ENCODE data around the gene RPN1.

Gene RPN1

DNA sequence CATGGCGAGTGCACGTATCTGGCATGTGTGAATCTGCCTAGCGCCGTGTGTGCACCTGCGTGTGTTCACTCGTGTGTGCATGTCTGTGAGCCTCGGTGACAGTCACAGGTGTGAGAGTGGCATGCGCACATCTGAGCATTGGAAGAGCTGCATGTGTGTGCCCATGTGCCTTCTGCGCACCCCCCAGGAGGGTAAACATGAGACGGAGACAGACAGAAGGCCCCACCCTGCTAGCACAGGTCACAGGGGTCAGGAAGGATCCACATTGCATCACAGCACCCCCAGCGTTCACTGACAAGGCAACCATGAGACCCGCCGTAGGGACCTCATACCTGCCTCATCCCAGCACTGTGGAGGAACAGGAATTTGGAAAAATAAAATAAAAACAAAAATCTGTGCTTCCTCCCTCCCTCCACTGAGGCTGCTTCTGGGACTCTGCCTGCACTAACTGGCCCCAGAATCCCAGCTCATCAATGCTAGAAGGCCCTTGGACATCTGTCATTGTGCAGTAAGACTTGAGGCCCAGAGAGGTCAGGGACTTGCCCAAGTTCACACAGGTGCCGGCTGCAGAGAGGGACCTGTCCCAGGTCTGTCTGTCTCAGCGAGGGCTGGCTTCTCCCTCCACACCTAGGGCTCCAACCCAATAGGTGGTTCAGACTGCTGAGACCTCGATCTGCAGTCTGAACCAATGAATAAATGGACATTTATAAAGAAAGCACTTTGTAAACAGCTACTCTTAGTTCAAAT lies 37.4 kb downstream of the RPN1 start:
- Histone ChIP-seq H3K27ac (ENCODE audit: insufficient read depth, low read length, poor library complexity, severe bottlenecking) (no peak overlapping the region), H3K4me3 (ENCODE audit: insufficient read depth, low read depth, low read length, poor library complexity, severe bottlenecking) (no peak overlapping the region), H3K4me1 (ENCODE audit: control insufficient read depth, insufficient read depth, low read length, poor library complexity, severe bottlenecking) (peaks cover 10% of the 10 kb centered on the region), H3K27me3 (replicated peaks; ENCODE audit: control insufficient read depth, insufficient read depth, low read length, poor library complexity, severe bottlenecking) (no peaks in the 10 kb centered on the region), H3K9me3 (ENCODE audit: control insufficient read depth, low read length) (no peaks in the 10 kb centered on the region), H3K36me3 (ENCODE audit: control insufficient read depth, insufficient read depth, low read length) (no peaks in the 10 kb centered on the region)
- no peak for DNase-seq

DNA sequence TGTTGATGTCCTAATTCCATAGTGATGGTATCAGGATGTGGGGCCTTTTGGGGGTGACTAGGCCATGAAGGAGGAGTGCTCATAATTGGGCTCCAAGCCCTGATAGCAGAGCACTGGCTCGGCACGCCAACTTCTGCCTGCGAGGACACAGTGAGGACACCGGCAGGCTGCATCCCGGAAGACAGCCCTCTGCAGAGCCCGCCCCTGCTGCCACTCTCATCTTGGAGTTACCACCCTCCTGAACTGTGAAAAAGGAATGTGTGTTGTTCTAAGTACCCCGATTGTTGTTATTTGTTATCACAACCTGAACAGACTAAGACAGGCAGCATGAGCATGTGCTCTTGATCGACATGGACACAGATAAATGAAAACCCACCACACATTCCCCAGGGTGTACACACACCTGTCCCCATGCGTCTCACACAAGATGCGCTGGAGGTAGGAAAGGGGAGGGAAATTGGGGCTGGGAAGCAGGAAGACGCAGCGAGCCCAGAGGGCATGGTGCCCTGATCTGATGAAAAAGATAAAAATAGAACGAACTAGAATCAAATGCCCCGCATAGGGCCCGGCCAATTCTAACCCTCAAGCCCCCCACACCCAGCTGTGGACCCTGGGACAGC lies 40.1 kb downstream of the RPN1 start:
- no peak overlapping the region for H3K4me3 ChIP-seq (ENCODE audit: insufficient read depth, low read depth, low read length, poor library complexity, severe bottlenecking)
- no peak for DNase-seq
- H3K9me3 ChIP-seq (ENCODE audit: control insufficient read depth, low read length): no peaks in the 10 kb centered on the region
- peaks cover 4% of the 10 kb centered on the region for H3K4me1 ChIP-seq (ENCODE audit: control insufficient read depth, insufficient read depth, low read length, poor library complexity, severe bottlenecking)
- no peaks in the 10 kb centered on the region for H3K36me3 ChIP-seq (ENCODE audit: control insufficient read depth, insufficient read depth, low read length)
- no peak overlapping the region for H3K27ac ChIP-seq (ENCODE audit: insufficient read depth, low read length, poor library complexity, severe bottlenecking)
- H3K27me3 ChIP-seq (replicated peaks; ENCODE audit: control insufficient read depth, insufficient read depth, low read length, poor library complexity, severe bottlenecking): no peaks in the 10 kb centered on the region

GRCh38 chr3:128609294-128609693 lies 41.3 kb downstream of the RPN1 start:
- H3K27ac ChIP-seq (ENCODE audit: insufficient read depth, low read length, poor library complexity, severe bottlenecking): no peak overlapping the region
- DNase-seq: no peak

DNA sequence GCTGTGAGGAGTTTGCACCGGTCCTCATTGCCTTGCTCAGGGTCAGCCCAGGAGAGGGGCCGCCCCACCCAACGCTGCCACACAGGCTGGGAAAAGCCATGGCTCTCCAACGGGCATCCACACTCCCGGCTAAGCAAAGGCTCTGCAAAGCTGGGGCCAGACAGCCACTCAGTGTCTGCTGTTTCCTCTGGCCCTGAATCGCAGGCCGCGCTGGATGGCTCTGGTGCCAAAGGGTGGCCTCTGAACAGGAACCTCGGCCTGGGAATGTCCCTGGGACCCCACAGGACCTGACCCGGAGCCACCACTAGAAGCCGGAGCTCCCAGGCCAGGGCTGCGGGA lies 42.9 kb downstream of the RPN1 start:
- Histone ChIP-seq H3K36me3 (ENCODE audit: control insufficient read depth, insufficient read depth, low read length) (no peaks in the 10 kb centered on the region), H3K27ac (ENCODE audit: insufficient read depth, low read length, poor library complexity, severe bottlenecking) (no peak overlapping the region), H3K27me3 (replicated peaks; ENCODE audit: control insufficient read depth, insufficient read depth, low read length, poor library complexity, severe bottlenecking) (no peaks in the 10 kb centered on the region), H3K4me3 (ENCODE audit: insufficient read depth, low read depth, low read length, poor library complexity, severe bottlenecking) (peak overlapping the region; percentile 57), H3K4me1 (ENCODE audit: control insufficient read depth, insufficient read depth, low read length, poor library complexity, severe bottlenecking) (peaks cover 4% of the 10 kb centered on the region), H3K9me3 (ENCODE audit: control insufficient read depth, low read length) (no peaks in the 10 kb centered on the region)
- no peak for DNase-seq

More at GRCh38 chr3:128609294-128609693, 41.3 kb downstream of the RPN1 start:
- Histone ChIP-seq H3K9me3 (ENCODE audit: control insufficient read depth, low read length) (no peaks in the 10 kb centered on the region), H3K4me1 (ENCODE audit: control insufficient read depth, insufficient read depth, low read length, poor library complexity, severe bottlenecking) (peaks cover 4% of the 10 kb centered on the region), H3K36me3 (ENCODE audit: control insufficient read depth, insufficient read depth, low read length) (no peaks in the 10 kb centered on the region), H3K27me3 (replicated peaks; ENCODE audit: control insufficient read depth, insufficient read depth, low read length, poor library complexity, severe bottlenecking) (no peaks in the 10 kb centered on the region), H3K4me3 (ENCODE audit: insufficient read depth, low read depth, low read length, poor library complexity, severe bottlenecking) (no peak overlapping the region)

DNA sequence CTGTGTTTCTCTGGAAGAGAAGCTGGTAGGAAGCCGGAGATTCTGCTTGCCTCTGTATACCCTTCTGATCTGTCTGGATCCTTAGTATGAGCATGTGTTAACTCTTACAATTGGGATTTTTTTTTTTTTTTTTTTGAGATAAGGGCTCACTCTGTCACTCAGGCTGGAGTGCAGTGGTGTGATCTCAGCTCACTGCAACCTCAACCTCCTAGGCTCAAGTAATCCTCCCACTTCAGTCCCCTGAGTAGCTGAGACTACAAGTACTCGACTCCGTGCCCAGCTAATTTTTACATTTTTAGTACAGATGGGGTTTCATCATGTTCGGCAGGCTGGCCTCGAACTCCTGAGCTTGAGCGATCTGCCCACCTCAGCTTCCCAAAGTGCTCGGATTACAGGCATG lies 44.5 kb downstream of the RPN1 start:
- H3K27me3 ChIP-seq (replicated peaks; ENCODE audit: control insufficient read depth, insufficient read depth, low read length, poor library complexity, severe bottlenecking): no peaks in the 10 kb centered on the region
- peaks cover 4% of the 10 kb centered on the region for H3K4me1 ChIP-seq (ENCODE audit: control insufficient read depth, insufficient read depth, low read length, poor library complexity, severe bottlenecking)
- H3K4me3 ChIP-seq (ENCODE audit: insufficient read depth, low read depth, low read length, poor library complexity, severe bottlenecking): no peak overlapping the region
- DNase-seq: no peak
- H3K36me3 ChIP-seq (ENCODE audit: control insufficient read depth, insufficient read depth, low read length): no peaks in the 10 kb centered on the region
- H3K9me3 ChIP-seq (ENCODE audit: control insufficient read depth, low read length): no peaks in the 10 kb centered on the region
- no peak overlapping the region for H3K27ac ChIP-seq (ENCODE audit: insufficient read depth, low read length, poor library complexity, severe bottlenecking)

DNA sequence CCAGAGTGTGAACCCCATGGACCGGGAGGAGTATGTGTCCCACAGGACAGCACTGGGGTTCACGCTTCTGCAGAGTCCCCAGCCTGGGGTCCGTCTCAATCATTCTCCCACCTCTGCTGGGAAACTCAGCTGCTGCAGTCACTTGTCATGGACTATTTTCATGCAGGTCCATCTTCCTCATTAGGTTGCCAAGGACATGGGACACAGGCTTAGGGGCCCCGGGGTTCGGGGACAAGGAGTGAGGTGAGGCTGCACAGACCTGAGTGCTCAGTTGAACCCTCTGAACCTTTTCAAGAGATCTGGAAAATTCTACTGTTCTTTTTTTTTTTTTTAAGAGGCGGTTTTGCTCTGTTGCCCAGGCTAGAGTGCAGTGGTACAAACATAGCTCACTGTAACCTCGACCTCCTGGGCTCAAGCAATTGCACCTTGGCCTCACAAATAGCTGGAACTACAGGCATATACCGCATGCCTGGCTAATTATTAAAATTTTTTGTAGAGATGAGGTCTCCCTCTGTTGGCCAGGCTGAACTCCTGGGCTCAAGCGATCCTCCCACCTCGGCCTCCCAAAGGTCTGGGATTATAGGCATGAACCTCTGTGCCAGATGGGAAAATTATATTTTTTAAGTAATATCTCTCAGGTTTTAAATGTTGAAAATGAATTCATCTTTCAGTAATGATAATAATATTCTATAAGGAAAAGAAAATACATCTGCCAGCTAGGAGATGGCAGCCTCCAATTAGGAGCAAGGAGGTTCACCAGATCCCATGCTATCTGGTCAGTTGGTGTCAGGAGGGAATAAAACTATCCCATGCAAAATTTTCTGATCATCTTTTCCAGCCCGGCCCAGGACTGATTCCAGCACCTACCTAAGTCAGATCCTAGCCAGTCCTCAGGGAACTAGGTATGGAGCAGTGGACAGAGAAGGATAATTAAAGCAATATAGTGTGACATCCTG lies 45.2 kb downstream of the RPN1 start:
- no peaks in the 10 kb centered on the region for H3K9me3 ChIP-seq (ENCODE audit: control insufficient read depth, low read length)
- DNase-seq: no peak
- no peak overlapping the region for H3K4me3 ChIP-seq (ENCODE audit: insufficient read depth, low read depth, low read length, poor library complexity, severe bottlenecking)
- H3K27me3 ChIP-seq (replicated peaks; ENCODE audit: control insufficient read depth, insufficient read depth, low read length, poor library complexity, severe bottlenecking): no peaks in the 10 kb centered on the region
- H3K4me1 ChIP-seq (ENCODE audit: control insufficient read depth, insufficient read depth, low read length, poor library complexity, severe bottlenecking): peaks cover 4% of the 10 kb centered on the region
- no peaks in the 10 kb centered on the region for H3K36me3 ChIP-seq (ENCODE audit: control insufficient read depth, insufficient read depth, low read length)
- H3K27ac ChIP-seq (ENCODE audit: insufficient read depth, low read length, poor library complexity, severe bottlenecking): no peak overlapping the region

GRCh38 chr3:128603811-128604775 lies 46.5 kb downstream of the RPN1 start:
- H3K4me3 ChIP-seq (ENCODE audit: insufficient read depth, low read depth, low read length, poor library complexity, severe bottlenecking): no peak overlapping the region
- no peak overlapping the region for H3K27ac ChIP-seq (ENCODE audit: insufficient read depth, low read length, poor library complexity, severe bottlenecking)
- no peak for DNase-seq
- no peaks in the 10 kb centered on the region for H3K9me3 ChIP-seq (ENCODE audit: control insufficient read depth, low read length)
- H3K36me3 ChIP-seq (ENCODE audit: control insufficient read depth, insufficient read depth, low read length): no peaks in the 10 kb centered on the region
- no peaks in the 10 kb centered on the region for H3K27me3 ChIP-seq (replicated peaks; ENCODE audit: control insufficient read depth, insufficient read depth, low read length, poor library complexity, severe bottlenecking)
- peaks cover 4% of the 10 kb centered on the region for H3K4me1 ChIP-seq (ENCODE audit: control insufficient read depth, insufficient read depth, low read length, poor library complexity, severe bottlenecking)

DNA sequence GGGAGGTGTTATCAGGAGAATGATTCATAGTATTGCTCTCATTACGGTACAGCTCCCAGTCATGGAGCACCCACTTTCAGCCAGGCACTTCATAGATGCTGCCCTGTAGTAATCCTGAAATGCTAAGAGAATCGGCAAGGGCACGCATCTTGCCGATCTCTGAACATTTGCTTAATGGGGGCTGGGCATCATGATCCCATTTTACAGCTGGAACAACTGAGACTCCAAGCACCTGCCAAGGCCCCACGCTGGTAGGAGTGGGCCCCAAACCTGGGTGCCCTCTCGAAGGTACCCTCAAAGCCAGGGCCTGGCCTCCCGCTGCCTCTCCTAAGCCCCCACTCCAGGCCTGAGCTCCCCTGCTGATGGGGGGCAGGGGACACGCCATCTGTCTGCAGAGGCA lies 47.3 kb downstream of the RPN1 start:
- DNase-seq: no peak
- no peaks in the 10 kb centered on the region for H3K9me3 ChIP-seq (ENCODE audit: control insufficient read depth, low read length)
- H3K4me1 ChIP-seq (ENCODE audit: control insufficient read depth, insufficient read depth, low read length, poor library complexity, severe bottlenecking): peaks cover 4% of the 10 kb centered on the region
- no peak overlapping the region for H3K27ac ChIP-seq (ENCODE audit: insufficient read depth, low read length, poor library complexity, severe bottlenecking)
- no peak overlapping the region for H3K4me3 ChIP-seq (ENCODE audit: insufficient read depth, low read depth, low read length, poor library complexity, severe bottlenecking)
- no peaks in the 10 kb centered on the region for H3K36me3 ChIP-seq (ENCODE audit: control insufficient read depth, insufficient read depth, low read length)
- no peaks in the 10 kb centered on the region for H3K27me3 ChIP-seq (replicated peaks; ENCODE audit: control insufficient read depth, insufficient read depth, low read length, poor library complexity, severe bottlenecking)

DNA sequence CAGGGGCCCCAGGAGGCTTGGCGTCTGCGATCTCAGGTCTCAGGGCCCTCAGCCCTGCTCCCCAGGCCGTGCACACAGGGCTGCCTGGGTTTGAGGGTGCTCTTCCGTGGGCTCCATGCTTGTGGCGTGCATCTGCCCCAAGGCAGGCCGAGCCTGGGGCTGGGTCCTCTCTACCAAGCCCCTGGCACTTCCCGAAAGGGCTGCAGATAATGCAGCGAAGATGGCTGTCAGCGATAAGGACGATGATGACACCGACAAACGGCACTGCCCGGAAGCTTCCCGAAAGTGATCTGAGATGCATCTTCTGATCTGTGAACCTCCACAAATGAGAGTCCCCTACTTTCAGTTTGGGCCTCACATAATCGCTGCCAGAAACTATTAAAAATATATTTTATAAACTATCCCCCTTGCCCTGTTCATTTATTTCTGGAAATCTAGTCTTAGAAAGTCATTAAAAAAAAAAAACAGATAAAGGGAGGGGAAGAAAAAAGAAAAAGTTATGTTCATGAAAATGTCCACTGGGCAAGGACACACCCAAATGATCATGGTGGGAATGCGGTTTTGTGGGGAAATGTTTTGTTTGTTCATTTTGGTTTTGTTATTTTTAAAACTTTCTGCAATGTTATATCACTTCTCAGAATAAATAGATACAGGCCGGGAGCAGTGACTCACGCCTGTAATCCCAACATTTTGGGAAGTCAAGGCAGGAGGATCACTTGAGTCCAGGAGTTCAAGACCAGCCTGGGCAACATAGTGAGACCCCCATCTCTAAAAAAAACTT lies 51.5 kb downstream of the RPN1 start:
- Histone ChIP-seq H3K9me3 (ENCODE audit: control insufficient read depth, low read length) (no peaks in the 10 kb centered on the region), H3K4me1 (ENCODE audit: control insufficient read depth, insufficient read depth, low read length, poor library complexity, severe bottlenecking) (no peaks in the 10 kb centered on the region), H3K36me3 (ENCODE audit: control insufficient read depth, insufficient read depth, low read length) (no peaks in the 10 kb centered on the region), H3K27ac (ENCODE audit: insufficient read depth, low read length, poor library complexity, severe bottlenecking) (no peak overlapping the region), H3K4me3 (ENCODE audit: insufficient read depth, low read depth, low read length, poor library complexity, severe bottlenecking) (no peak overlapping the region), H3K27me3 (replicated peaks; ENCODE audit: control insufficient read depth, insufficient read depth, low read length, poor library complexity, severe bottlenecking) (no peaks in the 10 kb centered on the region)
- DNase-seq: no peak
